Hematopoietic multipotent progenitor cell treated with erythropoietin and hydrocortisone succinate and interleukin-3 and kit ligand, for 17 days (in vitro differentiated cells): ENCODE measurements around the gene SYNGR1.

ENCODE experiments used
- DNase-seq: peaks from one replicate; pipeline ENCODE4 v3.0.0-alpha.2; 2015; ENCODE audit warnings: low spot score

The SYNGR1 gene

DNA sequence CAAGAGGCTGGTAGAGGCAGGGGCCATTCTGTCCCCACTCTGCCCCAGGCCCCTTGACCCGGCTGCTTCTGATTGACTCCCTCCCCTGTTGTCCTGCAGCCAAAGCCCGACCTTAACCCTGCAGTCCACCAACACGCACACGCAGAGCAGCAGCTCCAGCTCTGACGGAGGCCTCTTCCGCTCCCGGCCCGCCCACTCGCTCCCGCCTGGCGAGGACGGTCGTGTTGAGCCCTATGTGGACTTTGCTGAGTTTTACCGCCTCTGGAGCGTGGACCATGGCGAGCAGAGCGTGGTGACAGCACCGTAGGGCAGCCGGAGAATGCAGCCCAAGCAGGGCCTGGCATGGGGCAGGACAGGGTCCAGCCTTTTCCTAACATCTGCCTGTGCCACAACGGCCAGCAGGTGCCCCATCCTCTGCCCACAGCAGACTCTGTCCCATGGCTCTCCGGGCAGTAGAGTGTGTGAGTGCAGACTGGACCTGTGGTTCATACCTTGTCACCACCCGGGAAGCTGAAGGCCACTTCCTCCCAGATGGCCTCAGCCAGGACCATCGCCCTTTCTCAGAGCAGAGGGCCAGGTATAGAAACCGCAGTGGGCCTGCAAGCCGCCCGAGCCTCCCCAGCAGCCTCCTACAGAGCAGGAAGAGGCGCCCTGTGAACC, 80.3 kb downstream of the SYNGR1 start:
- no peak for DNase-seq

DNA sequence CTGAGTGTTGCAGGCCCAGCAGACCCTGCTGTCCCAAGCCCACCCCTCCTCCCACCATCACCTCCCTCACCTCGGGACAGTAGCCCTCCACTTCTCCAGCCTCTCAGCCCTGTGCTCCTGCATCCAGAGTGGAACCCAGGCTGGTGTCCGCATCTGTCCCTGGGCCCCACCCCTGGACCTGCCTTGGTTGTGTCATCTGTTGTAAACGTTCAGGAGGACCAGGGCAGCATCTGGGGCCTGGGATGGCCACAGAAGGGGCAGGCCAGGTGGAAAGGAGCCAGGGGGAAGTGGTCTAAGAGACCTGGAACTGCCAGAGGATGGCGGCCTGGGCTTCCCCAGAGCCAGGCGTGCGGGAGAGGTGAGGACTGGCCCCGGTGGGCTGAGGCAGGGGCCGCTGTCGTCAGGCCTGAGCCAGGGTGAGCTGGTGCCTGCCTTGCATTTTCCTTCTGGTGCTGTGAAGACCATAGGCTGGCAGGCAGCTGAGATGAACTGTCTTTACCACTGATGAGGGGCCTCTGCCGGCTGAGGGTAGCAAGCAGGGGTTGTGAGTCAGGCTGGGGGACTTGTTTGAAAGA, 80.9 kb downstream of the SYNGR1 start:
- DNase-seq, result no peak

DNA sequence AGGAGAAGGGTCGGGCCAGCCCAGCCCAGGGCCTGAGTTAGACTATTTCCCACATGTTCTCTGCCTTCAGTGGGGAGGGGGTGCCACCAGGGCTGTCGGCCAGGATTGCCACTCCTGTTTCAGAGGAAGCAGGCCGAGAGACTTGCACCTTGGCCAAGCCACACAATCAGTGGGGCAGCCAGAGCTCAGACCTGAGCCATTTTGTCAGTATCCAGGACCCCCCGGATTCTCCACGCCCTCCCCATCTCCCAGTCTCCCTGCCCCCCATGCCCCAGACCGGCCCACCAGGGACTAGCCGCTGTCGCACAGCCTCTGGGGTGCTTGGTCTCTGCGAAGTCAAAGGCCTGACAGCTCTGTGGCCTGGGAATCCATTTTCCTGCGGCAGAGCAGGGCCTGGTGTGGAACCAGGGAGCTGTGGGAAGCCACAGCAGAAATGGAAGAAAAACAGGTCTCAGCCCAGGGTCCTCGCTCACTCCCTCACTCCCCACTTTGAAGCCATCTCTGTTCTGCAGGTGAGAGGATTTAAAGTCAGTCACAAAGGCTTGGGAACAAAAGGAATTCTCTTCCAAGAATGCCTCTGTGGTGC, 81.5 kb downstream of the SYNGR1 start:
- DNase-seq, result no peak

DNA sequence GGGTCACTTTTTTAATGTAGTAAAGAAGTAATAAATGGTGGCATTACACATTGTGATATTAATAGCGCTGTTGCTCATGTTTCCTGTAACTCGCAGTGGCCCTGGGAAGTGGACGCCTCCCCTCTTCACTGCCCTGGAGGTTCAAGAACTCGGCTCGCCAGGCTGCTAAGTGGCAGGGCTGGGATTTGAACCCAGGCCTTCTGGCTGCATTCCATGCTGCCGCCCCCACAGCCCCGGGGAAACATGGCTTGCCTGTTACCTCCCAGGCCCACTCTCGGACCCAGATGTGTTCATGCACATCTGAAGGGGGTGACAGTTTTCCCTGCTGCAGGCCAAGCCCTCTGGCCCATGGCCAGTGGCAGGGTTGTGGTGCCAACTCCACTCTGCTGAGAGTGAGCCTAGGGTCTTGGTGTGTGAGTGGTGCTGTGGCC, 82.0 kb downstream of the SYNGR1 start:
- no peak for DNase-seq

DNA sequence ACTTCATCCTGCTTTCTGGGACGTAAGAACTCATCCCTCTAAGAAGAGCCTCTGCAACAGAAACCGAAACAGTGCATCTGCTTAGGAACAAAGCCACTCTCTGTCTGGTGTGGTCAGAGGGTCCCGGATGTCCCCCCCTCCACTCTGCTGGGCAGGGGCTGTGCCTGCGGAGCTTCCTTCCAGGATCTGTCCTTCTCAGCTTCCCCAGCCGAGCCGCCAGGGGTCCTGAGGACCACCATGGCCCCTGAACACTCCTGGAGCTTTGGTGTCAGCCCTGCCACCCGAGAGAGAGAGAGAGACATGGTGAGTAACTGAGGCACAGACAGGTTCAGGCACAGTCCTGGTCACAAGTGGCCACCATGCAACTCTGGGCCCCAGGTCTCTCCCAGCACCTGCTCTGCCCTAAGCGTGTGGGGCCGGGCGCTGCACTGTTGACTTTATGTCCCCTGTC, 82.6 kb downstream of the SYNGR1 start:
- no peak for DNase-seq

DNA sequence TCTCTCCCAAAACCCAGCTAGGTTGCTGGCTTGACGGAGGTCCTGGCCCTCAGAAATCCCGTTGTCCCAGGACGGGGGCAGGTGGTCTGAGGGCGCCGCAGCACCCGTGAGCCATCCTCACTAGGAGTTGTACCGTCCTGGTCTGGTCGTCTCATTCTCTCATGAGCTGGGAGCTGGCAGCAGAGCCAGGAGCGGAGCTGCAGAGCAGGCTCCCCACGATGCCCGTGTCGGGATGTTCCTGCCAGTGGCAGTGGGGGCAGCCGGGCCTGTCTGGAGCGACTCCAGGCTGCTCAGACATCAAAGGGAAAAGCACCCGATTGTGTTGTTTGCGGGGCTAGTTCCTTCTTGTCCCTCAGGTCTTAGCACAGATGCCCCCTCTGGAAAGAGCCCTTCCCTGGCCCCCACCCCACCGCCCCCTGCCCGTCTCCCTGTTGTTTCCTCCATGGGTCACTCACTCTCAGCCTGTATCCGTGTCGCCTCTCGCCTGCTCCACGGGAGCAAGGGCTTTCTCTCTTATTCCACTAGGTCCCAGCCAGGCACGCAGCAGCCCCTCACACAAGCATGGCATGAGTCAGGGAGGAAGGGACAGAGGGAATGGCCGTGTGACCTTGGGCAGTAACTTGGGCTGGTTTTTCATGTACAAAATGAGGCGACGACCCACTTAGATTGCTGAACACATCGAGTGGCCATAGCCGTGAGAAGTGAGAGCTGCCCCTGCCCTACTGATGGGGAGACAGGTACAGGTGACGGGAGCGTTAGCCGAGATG, 83.9 kb downstream of the SYNGR1 start:
- DNase-seq, result no peak

DNA sequence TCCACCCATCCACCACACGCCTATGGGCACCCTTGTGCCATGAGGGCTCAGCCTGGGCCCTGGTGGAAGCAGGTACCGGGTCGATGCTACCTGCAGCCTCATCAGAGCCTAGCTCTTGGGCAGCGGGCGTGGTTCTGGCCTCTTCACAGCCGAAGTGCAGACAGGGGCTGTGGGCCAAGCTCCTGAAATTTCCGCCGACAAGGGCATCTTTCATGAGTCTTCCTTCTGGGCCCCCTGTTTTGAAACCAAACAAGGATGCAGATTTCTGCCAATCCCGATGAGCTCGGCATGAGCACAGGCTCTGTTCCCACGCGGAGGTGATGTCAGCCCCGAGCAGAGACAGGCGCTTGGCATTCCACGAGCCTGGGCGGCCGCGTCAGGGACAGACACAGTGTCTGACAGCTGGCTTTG, 84.5 kb downstream of the SYNGR1 start:
- DNase-seq, result no peak

DNA sequence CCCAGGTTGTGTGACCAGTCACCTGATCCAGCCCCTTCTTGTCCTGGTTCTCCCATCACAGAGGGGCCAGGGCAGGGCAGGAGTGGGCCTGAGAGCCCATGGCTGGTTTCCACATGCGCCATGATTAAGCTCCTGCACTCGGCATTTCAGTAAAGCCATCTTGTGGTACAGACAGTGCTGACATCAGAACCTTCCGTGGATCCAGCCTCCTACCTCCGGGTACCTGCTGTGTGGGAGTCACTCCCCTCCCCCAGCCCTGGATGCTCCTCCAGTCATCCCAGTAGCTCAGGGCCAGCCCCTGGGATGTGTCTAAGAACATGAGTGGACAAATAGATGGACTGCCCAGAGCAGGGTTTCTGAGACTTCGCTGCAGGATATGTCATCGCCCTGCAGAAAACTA, 84.9 kb downstream of the SYNGR1 start:
- no peak for DNase-seq
